Kidney (tissue), 14 donors: ENCODE data around the gene PPM1E. TPM values are rescaled to one million over a fixed set of nuclear protein-coding genes. Genes with fewer than 3 reads are reported as not detected.

Experiments used
- DNase-seq, 5 donors: peaks; one replicate each; pipeline ENCODE4 v3.0.0-alpha.2; 2013 to 2020
- FAIRE-seq: peaks from 2 replicates; lab custom pipeline; 2012; peaks lifted over from hg19 to GRCh38; lab: Jason Lieb, UNC
- H3K27ac ChIP-seq, 2 donors: one replicate each; pipeline ENCODE4 v1.7.0; 2013; ENCODE audit warnings: low read depth in 2 of 2, low read length in 2 of 2, inconsistent platforms in 1 of 2
- H3K27me3 ChIP-seq: one replicate; pipeline ENCODE4 v1.7.1; 2013; ENCODE audit warnings: low read length, inconsistent platforms; ENCODE audit not compliant: control insufficient read depth, insufficient read depth
- H3K36me3 ChIP-seq, 3 donors: one replicate each; pipeline versions ENCODE4 v1.7.0 to v1.7.1; 2013; ENCODE audit warnings: low read length in 3 of 3, control low read depth in 1 of 3, inconsistent platforms in 1 of 3; ENCODE audit not compliant: insufficient read depth in 3 of 3, control insufficient read depth in 2 of 3
- H3K4me1 ChIP-seq, 3 donors: one replicate each; pipeline versions ENCODE4 v1.7.0 to v1.7.1; 2013; ENCODE audit warnings: low read length in 3 of 3, inconsistent platforms in 1 of 3, low read depth in 1 of 3; ENCODE audit not compliant: control insufficient read depth in 2 of 3, insufficient read depth in 2 of 3
- H3K4me3 ChIP-seq, 3 donors: one replicate each; pipeline versions ENCODE4 v1.7.0 to v1.8.1; 2013; ENCODE audit warnings: low read length in 3 of 3, control low read depth in 1 of 3, inconsistent platforms in 1 of 3
- H3K9ac ChIP-seq, 3 donors: one replicate each; pipeline versions ENCODE4 v1.7.0 to v1.7.1; 2013; ENCODE audit warnings: low read length in 3 of 3, control low read depth in 1 of 3, inconsistent platforms in 1 of 3
- H3K9me3 ChIP-seq, 3 donors: one replicate each; pipeline versions ENCODE4 v1.7.0 to v1.7.1; 2013; ENCODE audit warnings: low read length in 3 of 3, control low read depth in 1 of 3, inconsistent platforms in 1 of 3; ENCODE audit not compliant: control insufficient read depth in 2 of 3, insufficient read depth in 1 of 3
- intact Hi-C: fragments of 100-400 bp; cut with DNase I; formaldehyde crosslinking; loops from one replicate; pipeline ENCODE4 v1.11.1; 2022
- polyA plus RNA-seq: library from polyadenylated mRNA; stranded (reverse); fragments of 350-450 nt; fragmentation: Illumina TruSeq; extraction: RNeasy Lipid Tissue Mini Kit (QIAGEN cat#74804); gene quantifications from one replicate; pipeline ENCODE4 v1.2.3, GENCODE V29; 2014; ENCODE audit warnings: low read depth, low replicate concordance; ENCODE audit not compliant: insufficient read depth
- total RNA-seq: library from RNA; stranded (reverse); fragmentation: NEBNext Ultra II Directional; extraction: Animal tissue kit (Norgen Biotek cat#: 25700); gene quantifications from one replicate; pipeline ENCODE4 v1.2.1, GENCODE V29; 2021
- TF ChIP-seq, protein P1 (sequence below): IDR thresholded peaks from 3 replicates; pipeline ENCODE4 v1.5.1; 2012; ENCODE audit warnings: mild to moderate bottlenecking, moderate library complexity, borderline replicate concordance; ENCODE audit not compliant: insufficient read depth; ENCODE audit errors: extremely low read depth
- donor health status: control.
- donor health status: control.
- donor health status: control.
- donor health status: control.
- donor health status: control.
- donor health status: DM: yes; HTN: yes; CAD: no.
- donor health status: Normal renal cell carcinoma (clear cell type).

Gene PPM1E
- total and polyA plus RNA-seq, 2 donors from 2014 or later = 0.47 to 0.82 TPM

DNA sequence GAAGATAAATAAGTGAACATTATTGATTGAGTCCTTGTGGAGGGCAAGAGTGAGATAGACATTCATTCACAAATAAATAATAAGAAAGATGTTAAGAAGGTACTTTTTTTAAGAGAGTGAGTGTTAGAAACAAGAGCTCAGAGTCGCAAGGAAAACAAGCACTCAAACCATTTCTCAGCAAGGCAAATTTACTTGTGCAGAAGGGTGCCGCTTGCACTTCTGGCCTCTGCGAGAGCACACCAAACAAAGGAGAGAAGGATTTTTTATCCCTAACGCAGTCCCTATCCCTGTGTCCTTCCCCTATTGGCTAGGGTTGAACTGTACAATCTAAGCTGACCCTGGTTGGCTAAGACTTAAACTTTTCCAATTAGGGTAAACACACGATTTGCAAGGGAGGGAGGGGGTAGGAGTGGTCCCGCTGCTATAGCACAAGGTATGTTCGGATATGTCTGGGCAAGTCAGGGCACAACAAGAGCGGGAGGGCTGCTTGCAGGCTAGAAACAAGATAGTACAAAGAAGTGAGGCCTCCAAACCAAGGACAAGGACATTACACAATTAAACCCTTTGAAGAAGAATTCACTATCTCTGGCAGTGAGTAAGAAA lies 156.2 kb downstream of the PPM1E start:
- Histone ChIP-seq H3K9me3 (peaks cover 0 to 10% (median 5%) of the 10 kb centered on the region in 3 donors), H3K27me3 (no peaks in the 10 kb centered on the region), H3K36me3 (no peaks in the 10 kb centered on the region), H3K4me1 (no peaks in the 10 kb centered on the region), H3K27ac (no peak overlapping the region), H3K4me3 (no peak overlapping the region), H3K9ac (no peak overlapping the region)
- FAIRE-seq (no peak), DNase-seq (no peak)
- intact Hi-C loops = no loop called here
- TF ChIP-seq, protein P1, sequence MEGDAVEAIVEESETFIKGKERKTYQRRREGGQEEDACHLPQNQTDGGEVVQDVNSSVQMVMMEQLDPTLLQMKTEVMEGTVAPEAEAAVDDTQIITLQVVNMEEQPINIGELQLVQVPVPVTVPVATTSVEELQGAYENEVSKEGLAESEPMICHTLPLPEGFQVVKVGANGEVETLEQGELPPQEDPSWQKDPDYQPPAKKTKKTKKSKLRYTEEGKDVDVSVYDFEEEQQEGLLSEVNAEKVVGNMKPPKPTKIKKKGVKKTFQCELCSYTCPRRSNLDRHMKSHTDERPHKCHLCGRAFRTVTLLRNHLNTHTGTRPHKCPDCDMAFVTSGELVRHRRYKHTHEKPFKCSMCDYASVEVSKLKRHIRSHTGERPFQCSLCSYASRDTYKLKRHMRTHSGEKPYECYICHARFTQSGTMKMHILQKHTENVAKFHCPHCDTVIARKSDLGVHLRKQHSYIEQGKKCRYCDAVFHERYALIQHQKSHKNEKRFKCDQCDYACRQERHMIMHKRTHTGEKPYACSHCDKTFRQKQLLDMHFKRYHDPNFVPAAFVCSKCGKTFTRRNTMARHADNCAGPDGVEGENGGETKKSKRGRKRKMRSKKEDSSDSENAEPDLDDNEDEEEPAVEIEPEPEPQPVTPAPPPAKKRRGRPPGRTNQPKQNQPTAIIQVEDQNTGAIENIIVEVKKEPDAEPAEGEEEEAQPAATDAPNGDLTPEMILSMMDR = no peak

- intact Hi-C loops = no loop called here
These were observed 157.9 kb downstream of the PPM1E start for GRCh38 chr17:58913552-58913951.

GRCh38 chr17:58913971-58914769 lies 158.5 kb downstream of the PPM1E start:
- peaks cover 0 to 10% (median 5%) of the 10 kb centered on the region in 3 donors for H3K9me3 ChIP-seq
- H3K4me3 ChIP-seq = no peak overlapping the region
- FAIRE-seq (no peak), DNase-seq (no peak)
- TF ChIP-seq, protein P1 = no peak
- intact Hi-C loops = no loop called here
- no peaks in the 10 kb centered on the region for H3K27me3 ChIP-seq
- H3K9ac ChIP-seq = no peak overlapping the region
- no peaks in the 10 kb centered on the region for H3K4me1 ChIP-seq
- H3K27ac ChIP-seq = no peak overlapping the region
- H3K36me3 ChIP-seq = no peaks in the 10 kb centered on the region

More at GRCh38 chr17:58913552-58913951, 157.9 kb downstream of the PPM1E start:
- H3K9me3 ChIP-seq = peaks cover 0 to 10% (median 5%) of the 10 kb centered on the region in 3 donors
- DNase-seq (no peak), FAIRE-seq (no peak)
- H3K27ac ChIP-seq = no peak overlapping the region
- TF ChIP-seq, protein P1 = no peak
- H3K4me1 ChIP-seq = no peaks in the 10 kb centered on the region
- no peak overlapping the region for H3K4me3 ChIP-seq
- no peaks in the 10 kb centered on the region for H3K36me3 ChIP-seq
- no peaks in the 10 kb centered on the region for H3K27me3 ChIP-seq
- H3K9ac ChIP-seq = no peak overlapping the region
